Lower leg skin (tissue), 3 donors: ENCODE data around the gene ANO2.

ENCODE experiments used
- POLR2A ChIP-seq, 2 donors: fragments of 450-650 bp; IDR thresholded peaks; one replicate each; pipeline ENCODE4 v1.6.1; 2016 to 2017; ENCODE audit warnings: antibody characterized with exemption in 2 of 2, mild to moderate bottlenecking in 1 of 2, moderate library complexity in 1 of 2
- TF ChIP-seq, protein P1 (sequence below), 3 donors: fragments of 450-650 bp; IDR thresholded peaks; one replicate each; pipeline ENCODE4 v1.5.1; 2016; ENCODE audit warnings: antibody characterized with exemption in 3 of 3, mild to moderate bottlenecking in 3 of 3, moderate library complexity in 2 of 3

DNA sequence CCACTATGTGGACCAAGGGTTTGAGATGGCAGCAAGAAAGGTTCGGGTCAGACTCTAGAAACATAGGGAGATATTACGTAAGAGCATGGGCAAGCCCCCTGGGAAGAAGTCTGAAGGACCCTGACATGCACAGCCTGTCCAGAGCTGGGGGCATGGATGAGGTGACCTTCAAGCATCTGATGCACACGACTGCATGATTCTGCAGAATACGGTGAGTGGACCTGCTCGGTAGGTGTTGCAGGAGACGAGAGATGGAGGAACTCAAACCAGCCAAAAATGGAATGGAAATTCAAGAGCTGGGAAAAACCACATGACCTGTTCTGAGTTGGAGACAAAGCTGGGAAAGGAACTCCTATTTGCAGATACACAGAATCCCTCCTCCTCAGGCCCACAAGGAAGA, 43.6 kb downstream of the ANO2 start:
- TF ChIP-seq, protein P1, sequence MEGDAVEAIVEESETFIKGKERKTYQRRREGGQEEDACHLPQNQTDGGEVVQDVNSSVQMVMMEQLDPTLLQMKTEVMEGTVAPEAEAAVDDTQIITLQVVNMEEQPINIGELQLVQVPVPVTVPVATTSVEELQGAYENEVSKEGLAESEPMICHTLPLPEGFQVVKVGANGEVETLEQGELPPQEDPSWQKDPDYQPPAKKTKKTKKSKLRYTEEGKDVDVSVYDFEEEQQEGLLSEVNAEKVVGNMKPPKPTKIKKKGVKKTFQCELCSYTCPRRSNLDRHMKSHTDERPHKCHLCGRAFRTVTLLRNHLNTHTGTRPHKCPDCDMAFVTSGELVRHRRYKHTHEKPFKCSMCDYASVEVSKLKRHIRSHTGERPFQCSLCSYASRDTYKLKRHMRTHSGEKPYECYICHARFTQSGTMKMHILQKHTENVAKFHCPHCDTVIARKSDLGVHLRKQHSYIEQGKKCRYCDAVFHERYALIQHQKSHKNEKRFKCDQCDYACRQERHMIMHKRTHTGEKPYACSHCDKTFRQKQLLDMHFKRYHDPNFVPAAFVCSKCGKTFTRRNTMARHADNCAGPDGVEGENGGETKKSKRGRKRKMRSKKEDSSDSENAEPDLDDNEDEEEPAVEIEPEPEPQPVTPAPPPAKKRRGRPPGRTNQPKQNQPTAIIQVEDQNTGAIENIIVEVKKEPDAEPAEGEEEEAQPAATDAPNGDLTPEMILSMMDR (IDR thresholded peaks at IDR 0.05): no peak
- no peak for TF ChIP-seq POLR2A (IDR thresholded peaks at IDR 0.05)
